Ishikawa (cell line): Measurements from ENCODE around the gene TGM5.

Experiments
- CEBPB ChIP-seq: IDR thresholded peaks from 2 replicates; pipeline ENCODE4 v1.6.1; 2012
- TF ChIP-seq, protein P1 (sequence below): IDR thresholded peaks from 2 replicates; pipeline ENCODE4 v1.6.1; 2012; ENCODE audit warnings: low read depth, mild to moderate bottlenecking
- TF ChIP-seq, protein P2 (sequence below): IDR thresholded peaks from 2 replicates; pipeline ENCODE4 v1.6.1; 2012

DNA sequence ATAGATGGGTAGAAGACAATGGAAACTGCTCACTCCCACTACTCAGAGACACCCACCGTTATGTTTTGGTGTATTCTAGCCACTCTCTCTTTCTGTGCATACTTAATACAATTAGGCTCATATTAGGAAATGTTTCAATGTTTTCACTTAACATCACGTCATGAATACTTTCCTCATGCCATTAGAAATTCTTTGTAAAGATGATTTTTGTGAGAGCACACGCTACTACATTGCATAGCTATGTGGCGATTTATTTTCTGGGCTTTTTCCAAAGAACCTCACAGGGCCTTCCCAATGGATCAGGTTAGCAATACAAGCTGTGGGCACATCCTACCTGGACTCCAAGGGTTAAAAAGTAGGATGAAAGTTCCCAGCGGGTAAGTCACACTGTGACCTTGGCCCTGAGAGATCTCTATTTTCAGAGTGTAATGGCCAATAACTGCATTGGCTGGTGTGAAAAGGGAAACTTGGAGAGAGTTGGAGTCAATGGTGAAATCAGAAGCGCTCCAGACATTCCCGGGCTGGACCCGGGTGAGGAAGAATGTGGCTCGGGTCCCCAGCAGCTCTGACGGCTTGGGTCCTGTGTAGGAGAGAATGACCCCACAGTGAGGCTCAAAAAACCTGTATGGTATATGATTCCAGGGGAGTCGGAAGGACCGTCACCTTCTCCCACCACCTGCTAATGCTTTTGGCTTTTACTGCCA, 25.8 kb upstream of the TGM5 start:
- no peak for TF ChIP-seq CEBPB
- TF ChIP-seq, protein P1, sequence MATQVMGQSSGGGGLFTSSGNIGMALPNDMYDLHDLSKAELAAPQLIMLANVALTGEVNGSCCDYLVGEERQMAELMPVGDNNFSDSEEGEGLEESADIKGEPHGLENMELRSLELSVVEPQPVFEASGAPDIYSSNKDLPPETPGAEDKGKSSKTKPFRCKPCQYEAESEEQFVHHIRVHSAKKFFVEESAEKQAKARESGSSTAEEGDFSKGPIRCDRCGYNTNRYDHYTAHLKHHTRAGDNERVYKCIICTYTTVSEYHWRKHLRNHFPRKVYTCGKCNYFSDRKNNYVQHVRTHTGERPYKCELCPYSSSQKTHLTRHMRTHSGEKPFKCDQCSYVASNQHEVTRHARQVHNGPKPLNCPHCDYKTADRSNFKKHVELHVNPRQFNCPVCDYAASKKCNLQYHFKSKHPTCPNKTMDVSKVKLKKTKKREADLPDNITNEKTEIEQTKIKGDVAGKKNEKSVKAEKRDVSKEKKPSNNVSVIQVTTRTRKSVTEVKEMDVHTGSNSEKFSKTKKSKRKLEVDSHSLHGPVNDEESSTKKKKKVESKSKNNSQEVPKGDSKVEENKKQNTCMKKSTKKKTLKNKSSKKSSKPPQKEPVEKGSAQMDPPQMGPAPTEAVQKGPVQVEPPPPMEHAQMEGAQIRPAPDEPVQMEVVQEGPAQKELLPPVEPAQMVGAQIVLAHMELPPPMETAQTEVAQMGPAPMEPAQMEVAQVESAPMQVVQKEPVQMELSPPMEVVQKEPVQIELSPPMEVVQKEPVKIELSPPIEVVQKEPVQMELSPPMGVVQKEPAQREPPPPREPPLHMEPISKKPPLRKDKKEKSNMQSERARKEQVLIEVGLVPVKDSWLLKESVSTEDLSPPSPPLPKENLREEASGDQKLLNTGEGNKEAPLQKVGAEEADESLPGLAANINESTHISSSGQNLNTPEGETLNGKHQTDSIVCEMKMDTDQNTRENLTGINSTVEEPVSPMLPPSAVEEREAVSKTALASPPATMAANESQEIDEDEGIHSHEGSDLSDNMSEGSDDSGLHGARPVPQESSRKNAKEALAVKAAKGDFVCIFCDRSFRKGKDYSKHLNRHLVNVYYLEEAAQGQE = no peak
- TF ChIP-seq, protein P2, sequence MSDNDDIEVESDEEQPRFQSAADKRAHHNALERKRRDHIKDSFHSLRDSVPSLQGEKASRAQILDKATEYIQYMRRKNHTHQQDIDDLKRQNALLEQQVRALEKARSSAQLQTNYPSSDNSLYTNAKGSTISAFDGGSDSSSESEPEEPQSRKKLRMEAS = no peak
